CMK (cell line): Measurements from ENCODE around the gene AHSA1.
"Not testable (repeated sequence)": the region's sequence is repeated elsewhere in the genome, so short reads cannot be mapped to it uniquely, and the experiment has no call there.

Experiments
- DNase-seq: peaks from one replicate; pipeline ENCODE4 v3.0.0-alpha.2; 2010; ENCODE audit warnings: low read depth

The AHSA1 gene

DNA sequence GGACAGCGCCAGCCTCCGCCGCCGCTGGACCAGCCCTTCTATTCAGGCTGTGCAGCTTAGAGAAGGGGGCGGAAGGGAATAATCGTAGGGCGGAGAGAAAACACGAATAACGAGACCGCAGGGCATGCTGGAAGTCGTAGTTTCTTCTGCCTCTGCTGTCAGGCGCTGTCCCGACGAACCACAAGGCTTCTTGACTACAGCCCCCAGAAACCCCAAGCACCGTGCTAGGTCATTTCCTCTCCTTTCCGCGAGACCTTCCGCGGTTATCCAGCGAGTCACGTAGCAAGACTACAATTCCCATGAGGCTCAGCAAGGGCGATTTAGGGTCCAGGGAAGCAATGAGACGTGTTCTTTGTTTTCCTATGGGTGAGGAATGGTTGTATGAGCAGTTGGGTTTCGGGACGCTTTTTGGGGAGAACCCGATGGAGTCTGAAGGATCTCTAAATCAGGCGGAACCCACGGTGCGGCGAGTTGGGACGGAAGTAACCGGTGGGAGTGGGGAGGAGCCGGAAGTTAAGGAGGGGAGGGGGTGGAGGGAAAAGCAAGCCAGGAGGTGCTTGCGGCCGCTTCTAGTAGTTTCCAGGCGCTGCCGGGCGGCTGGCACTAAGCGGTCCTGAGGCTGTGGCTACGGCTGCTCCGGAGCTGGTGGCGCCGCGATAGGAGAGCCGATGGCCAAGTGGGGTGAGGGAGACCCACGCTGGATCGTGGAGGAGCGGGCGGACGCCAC lies at the start of gene AHSA1, which contains the start of gene VIPAS39:
Gene AHSA1 (plus strand): TSS at position 572 of the 727 bp plus-strand sequence. CDS start 97 bp downstream, at position 669.
Gene VIPAS39 (minus strand): TSS at position 80 of the 727 bp plus-strand sequence. CDS start 3,499 bp downstream, outside the sequence.
- peak; percentile 92 for DNase-seq

DNA sequence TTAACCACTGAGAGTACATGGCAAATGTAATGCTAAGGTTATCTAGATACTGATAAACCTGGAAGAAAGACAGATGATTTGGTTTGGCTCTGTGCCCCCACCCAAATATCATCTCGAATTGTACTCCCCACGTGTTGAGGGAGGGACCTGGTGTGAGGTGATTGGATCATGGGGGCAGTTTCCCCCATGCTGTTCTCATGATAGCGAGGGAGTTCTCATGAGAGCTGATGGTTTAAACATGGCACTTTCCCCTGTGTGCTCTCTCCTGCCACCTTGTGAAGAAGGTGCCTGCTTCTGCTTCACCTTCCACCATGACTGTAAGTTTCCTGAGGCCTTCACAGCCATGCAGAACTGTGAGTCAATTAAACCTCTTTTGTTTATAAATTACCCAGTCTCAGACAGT lies 48.8 kb upstream of the AHSA1 start:
- no peak for DNase-seq

DNA sequence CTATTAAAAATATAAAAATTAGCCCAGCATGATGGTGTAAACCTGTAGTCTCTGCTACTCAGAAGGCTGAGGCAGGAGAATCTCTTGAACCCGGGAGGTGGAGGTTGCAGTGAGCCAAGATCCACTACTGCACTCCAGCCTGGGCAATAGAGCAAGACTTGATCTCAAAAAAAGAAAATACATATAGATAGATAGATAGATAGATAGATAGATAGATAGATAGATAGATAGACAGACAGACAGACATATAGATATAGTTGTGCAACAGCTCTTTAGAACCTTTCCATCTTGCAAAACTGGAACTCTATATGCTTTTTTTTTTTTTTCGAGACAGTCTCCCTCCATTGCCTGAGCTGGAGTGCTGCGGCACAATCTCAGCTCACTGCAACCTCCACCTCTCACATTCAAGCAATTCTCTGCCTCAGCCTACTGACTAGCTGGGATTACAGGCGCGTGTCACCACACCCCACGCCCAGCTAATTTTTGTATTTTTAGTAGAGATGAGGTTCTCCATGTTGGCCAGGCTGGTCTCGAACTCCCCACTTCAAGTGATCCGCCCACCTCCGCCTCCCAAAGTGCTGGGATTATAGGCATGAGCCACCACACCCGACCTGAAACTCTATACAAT lies 42.4 kb upstream of the AHSA1 start:
- not testable (repeated sequence) for DNase-seq

GRCh38 chr14:77416098-77416497 lies 41.8 kb upstream of the AHSA1 start:
- DNase-seq: not testable (repeated sequence)

DNA sequence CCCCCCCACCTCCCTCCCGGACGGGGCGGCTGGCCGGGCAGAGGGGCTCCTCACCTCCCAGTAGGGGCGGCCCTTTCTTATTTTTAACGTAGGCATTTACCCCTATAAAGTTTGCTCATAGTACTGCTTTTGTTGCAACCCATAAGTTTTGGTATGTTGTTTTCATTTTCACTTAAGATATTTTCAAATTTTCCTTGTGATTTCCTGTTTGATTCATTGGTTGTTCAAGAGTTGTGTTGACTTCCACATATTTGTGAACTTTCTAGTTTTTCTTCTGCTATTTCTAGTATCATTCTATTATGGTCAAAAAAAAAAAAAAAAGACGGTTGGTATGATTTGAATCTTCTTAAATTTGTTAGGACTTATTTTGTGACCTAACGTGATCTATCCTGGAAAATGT lies 41.1 kb upstream of the AHSA1 start:
- no peak for DNase-seq

- no peak for DNase-seq
These were observed 36.7 kb upstream of the AHSA1 start for GRCh38 chr14:77421201-77421600.

DNA sequence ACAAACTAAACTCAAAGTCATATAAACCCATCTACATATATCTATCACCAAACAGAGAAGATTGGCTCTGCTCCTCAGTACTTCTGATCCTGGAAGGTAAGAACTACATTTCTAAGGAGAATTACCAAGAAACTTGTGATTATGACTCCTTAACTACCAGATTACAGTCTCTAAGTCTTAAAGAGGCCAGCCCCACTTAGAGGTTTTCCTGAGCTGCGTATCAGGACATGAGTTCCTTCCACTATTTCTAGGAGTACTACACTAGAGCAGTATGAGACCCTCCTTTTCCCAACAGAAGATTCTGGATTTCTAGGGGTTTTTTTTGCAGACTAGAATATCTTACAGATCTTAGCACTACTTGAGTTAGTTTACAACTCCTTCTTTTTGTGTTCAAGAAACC lies 34.5 kb upstream of the AHSA1 start, which contains the start of gene NOXRED1:
Gene NOXRED1 (minus strand): TSS at position 101 of the 400 bp plus-strand sequence. CDS start 634 bp downstream, outside the sequence.
- DNase-seq: no peak

DNA sequence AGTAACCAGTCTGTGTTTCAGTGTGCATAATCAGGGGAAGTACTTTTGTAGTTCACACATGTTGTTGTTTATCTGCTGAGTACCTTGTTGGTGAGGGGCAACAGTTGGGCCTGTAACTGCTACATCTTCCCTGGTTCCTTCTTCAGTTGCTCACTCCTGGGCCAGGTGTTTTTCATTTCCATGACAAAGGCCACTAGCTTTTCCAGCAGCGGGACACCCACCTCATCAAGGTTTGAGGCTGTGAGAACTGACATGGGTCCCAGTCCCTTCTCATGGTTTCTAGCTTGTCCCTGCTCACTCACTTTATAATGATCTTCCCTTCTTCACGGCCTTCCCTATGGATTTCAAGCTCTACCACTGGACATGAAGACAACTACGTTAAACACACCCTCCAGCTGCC lies 33.0 kb upstream of the AHSA1 start:
- DNase-seq: no peak

DNA sequence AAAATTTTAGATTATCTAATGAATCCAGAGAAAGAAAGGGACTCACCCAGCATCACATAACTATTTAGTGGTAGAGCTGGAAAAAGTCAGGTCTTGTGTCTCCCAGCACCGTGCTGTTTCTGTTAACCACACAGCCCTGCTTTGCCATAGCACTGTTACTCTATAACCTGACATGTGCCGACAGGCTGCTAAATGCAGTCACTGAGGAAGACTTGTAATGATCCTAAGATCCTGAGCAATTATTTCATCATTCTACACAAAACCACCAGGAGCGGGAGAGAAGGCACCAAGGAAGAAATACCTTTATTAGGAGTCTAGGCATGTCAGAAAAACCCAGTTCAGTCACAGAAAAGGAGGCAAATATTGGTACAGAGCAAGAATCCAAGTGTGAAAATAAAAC lies 31.5 kb upstream of the AHSA1 start:
- DNase-seq: no peak

DNA sequence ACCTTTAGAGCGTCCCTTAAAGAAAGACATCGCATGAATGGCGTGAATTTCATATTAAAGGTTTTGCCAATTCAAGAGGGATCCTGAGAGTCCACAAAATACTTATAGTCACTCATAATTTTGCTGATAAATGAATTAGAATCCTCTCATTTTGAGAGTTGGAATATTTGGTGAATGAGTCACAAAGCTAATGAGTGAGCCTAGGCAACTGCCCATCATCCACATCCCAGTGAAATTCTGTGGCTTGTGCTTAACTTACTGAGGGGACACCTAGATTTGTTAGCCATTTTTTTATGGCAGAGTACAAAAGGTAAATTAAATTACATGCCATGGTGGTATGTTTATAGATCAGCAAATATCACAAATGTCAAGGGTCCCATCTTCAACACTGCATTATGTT lies 21.9 kb upstream of the AHSA1 start:
- DNase-seq: no peak

- no peak for DNase-seq
These were observed 19.3 kb upstream of the AHSA1 start for GRCh38 chr14:77438596-77438995.

- DNase-seq: no peak
These were observed 18.0 kb upstream of the AHSA1 start for GRCh38 chr14:77439861-77440260.

GRCh38 chr14:77442196-77442595 lies 15.7 kb upstream of the AHSA1 start:
- DNase-seq: no peak

GRCh38 chr14:77455966-77456640 lies 1.8 kb upstream of the AHSA1 start:
- DNase-seq: no peak

- DNase-seq: no peak
These were observed 775 bp upstream of the AHSA1 start for GRCh38 chr14:77457115-77457521.

DNA sequence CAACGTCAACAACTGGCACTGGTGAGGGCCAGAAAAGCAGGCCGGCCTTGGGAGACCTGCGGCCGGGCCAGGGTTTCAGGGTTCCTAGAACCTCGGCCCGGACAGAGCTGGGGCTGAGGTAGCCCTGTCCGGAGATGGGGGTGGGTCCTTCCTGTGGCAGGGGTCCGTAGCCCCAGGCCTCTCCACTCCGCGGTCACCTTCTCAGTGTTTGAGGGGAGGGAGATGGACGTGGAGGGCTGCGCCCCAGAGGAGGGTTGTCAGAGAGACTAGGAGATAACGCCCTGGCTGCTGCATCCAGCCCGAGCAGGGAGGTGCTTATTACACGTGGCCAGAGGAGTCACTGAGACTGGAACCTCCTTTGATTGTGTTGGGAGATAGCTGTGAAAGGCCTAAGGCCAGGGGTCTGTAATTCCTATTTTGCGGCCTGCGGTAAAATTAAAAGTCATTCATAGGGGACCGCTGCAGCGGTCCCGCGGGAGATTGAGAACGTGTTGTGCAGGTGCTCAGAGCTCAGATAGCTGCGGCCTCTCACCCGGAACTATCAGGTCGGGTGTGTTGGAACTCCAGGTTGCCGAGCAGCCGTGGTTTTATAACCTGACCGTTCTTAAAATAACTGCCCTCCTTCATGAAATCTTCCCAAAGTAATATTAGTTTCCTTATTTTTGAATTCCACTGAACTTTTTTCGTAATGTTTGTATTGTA lies 507 bp downstream of the AHSA1 start:
- DNase-seq: peak; percentile 17

DNA sequence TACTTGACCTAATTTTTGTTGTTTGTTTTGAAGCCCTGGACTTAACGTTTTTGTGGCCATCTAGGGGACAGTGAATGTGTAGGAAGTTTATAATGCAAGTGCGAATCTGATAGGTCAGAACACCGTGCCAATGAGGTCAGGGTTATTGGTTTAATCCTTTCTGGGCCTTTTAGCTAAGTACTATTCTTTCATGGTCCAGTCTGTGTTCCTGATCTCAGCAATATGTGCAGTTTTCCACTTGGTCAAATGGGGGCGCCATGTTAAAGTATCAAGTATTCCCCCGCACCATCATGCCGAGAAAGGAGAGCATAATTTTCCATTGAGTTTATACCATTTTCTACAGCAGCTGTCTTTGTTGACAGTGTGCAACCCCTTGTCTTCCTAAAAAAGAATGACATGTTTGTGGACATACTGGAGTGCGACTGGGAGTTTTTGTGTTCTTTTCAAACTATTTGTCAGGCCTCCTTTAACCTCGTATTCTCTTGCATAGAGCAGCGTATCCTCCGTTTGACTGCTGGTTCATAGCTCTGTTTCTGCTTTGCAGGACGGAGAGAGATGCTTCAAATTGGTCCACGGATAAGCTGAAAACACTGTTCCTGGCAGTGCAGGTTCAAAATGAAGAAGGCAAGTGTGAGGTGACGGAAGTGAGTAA lies 1.3 kb downstream of the AHSA1 start:
- peak; percentile 27 for DNase-seq

- DNase-seq: no peak
These were observed 9.9 kb downstream of the AHSA1 start for GRCh38 chr14:77467801-77468200.

DNA sequence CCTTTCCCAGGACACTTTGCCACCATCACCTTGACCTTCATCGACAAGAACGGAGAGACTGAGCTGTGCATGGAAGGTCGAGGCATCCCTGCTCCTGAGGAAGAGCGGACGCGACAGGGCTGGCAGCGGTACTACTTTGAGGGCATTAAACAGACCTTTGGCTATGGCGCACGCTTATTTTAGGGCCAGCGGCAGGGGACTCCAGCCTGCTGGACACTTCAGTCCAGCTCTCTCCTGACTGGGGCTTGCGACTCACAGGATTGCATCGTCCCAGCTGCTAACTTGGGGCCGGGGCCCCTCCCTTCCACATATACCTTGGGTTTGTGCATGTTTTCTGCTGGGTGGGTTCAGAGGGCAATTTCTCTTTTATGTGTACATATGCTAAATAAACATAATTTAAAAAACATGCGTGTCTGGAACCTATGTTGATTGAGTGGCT lies 11.2 kb downstream of the AHSA1 start:
- DNase-seq: no peak

DNA sequence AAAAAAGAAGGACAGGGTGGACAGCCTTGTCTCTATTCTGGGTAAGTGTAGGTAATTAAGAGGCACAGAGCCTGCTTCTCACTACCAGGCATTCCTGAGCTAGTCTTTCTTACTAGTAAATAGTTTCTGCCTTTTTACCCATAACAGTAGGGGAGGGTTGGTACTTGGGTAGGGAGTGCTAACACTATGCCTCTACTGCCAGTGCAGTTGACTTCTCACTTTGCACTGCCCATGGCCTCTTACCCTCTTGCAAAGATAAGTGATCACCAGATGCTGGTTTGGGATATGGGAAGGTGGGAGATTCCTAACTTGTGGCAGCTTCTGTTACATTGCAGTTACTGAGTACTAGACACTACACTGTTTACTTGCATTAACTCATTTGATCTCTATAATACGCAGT lies 11.6 kb downstream of the AHSA1 start:
- no peak for DNase-seq

DNA sequence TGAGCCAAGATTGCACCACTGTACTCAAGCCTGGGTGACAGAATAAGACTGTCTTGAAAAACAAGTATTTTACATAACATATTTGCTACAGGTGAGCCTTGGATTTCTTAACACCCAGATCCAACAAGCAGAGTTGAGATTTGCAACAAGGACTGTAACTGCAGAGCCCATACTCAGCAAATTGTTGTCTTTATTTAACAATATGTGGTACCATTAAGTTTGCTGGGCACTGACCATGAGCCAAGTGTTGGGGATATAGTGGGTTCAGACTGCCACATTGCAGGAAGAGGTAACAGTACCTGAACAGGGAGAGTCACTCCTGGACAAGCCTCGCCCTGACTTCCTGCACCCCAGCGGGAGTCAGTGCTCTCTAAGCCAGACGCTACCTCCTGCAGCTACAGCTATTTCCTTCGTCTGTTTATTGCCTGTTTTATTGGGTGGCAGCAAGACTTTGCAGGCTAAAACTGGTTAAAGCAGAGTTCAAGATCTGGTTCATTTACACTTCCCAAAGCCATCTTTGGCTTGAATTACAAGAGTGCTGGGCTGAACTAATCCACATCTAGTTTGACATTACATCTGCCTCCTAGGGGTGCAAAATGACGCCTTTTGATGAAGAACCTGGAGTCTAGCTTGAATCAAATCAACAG lies 12.5 kb downstream of the AHSA1 start:
- DNase-seq: no peak
